Panc1 (cell line): Measurements from ENCODE around the gene TLCD3B.

ENCODE experiments used
- POLR2AphosphoS5 ChIP-seq: IDR thresholded peaks from 2 replicates; pipeline ENCODE4 v1.6.1; 2012; ENCODE audit warnings: mild to moderate bottlenecking, low read depth, low read length, moderate library complexity
- SIN3A ChIP-seq: IDR thresholded peaks from 2 replicates; pipeline ENCODE4 v1.6.1; 2012; ENCODE audit warnings: low read depth, mild to moderate bottlenecking, low read length, moderate library complexity, borderline replicate concordance; ENCODE audit not compliant: insufficient read depth
- TF ChIP-seq, protein P1 (sequence below): fragments of 450-650 bp; IDR thresholded peaks from 2 replicates; pipeline ENCODE4 v1.5.1; 2017; ENCODE audit warnings: mild to moderate bottlenecking
- TF ChIP-seq, protein P2 (sequence below), 2 experiments: IDR thresholded peaks; 2 replicates each; pipeline ENCODE4 v1.6.1; 2011 to 2012; ENCODE audit warnings: low read depth in 2 of 2, control low read depth in 1 of 2, low read length in 1 of 2, mild to moderate bottlenecking in 1 of 2, moderate library complexity in 1 of 2; ENCODE audit not compliant: insufficient read depth in 1 of 2

DNA sequence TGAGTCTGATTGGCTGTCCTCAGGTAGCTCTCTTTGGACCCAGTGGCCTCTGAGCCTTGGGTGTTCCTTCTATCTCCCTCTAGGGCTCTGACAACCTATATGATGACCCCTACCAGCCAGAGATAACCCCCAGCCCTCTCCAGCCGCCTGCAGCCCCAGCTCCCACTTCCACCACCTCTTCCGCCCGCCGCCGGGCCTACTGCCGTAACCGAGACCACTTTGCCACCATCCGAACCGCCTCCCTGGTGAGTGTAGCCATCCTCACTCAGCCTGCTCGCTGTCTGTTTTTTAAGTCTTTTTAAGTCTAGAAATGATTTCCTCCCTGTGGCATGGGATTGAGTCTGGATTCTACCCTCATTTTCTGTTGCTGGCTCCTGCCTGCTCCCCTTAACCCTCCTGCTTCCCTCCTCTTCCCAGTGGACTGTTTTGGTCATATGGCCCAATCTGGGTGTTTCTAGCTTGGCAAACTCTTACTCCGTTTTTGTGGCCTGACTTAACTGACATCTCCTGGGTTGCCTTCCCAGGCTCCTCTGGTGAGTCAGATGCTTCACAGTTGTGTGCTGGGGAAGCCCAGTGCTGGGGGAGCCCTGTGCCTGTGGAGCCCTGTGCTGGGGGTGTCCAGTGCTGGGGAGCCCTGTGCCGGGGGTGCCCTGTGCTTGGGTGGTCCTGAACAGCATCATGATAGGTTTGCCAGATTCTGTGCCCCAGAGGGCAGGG is 47.5 kb downstream of the TLCD3B start:
- TF ChIP-seq, protein P1, sequence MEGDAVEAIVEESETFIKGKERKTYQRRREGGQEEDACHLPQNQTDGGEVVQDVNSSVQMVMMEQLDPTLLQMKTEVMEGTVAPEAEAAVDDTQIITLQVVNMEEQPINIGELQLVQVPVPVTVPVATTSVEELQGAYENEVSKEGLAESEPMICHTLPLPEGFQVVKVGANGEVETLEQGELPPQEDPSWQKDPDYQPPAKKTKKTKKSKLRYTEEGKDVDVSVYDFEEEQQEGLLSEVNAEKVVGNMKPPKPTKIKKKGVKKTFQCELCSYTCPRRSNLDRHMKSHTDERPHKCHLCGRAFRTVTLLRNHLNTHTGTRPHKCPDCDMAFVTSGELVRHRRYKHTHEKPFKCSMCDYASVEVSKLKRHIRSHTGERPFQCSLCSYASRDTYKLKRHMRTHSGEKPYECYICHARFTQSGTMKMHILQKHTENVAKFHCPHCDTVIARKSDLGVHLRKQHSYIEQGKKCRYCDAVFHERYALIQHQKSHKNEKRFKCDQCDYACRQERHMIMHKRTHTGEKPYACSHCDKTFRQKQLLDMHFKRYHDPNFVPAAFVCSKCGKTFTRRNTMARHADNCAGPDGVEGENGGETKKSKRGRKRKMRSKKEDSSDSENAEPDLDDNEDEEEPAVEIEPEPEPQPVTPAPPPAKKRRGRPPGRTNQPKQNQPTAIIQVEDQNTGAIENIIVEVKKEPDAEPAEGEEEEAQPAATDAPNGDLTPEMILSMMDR: no peak
- TF ChIP-seq SIN3A (no peak), POLR2AphosphoS5 (no peak)
- TF ChIP-seq, protein P2, sequence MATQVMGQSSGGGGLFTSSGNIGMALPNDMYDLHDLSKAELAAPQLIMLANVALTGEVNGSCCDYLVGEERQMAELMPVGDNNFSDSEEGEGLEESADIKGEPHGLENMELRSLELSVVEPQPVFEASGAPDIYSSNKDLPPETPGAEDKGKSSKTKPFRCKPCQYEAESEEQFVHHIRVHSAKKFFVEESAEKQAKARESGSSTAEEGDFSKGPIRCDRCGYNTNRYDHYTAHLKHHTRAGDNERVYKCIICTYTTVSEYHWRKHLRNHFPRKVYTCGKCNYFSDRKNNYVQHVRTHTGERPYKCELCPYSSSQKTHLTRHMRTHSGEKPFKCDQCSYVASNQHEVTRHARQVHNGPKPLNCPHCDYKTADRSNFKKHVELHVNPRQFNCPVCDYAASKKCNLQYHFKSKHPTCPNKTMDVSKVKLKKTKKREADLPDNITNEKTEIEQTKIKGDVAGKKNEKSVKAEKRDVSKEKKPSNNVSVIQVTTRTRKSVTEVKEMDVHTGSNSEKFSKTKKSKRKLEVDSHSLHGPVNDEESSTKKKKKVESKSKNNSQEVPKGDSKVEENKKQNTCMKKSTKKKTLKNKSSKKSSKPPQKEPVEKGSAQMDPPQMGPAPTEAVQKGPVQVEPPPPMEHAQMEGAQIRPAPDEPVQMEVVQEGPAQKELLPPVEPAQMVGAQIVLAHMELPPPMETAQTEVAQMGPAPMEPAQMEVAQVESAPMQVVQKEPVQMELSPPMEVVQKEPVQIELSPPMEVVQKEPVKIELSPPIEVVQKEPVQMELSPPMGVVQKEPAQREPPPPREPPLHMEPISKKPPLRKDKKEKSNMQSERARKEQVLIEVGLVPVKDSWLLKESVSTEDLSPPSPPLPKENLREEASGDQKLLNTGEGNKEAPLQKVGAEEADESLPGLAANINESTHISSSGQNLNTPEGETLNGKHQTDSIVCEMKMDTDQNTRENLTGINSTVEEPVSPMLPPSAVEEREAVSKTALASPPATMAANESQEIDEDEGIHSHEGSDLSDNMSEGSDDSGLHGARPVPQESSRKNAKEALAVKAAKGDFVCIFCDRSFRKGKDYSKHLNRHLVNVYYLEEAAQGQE (IDR thresholded peaks at IDR 0.05; ENCODE audit: insufficient read depth in 1 of 2, low read depth in 2 of 2, low read length in 1 of 2): no peak
